HCT116 (cell line): Measurements from ENCODE around the gene DET1.

ENCODE experiments used
- CTCF ChIP-seq, 3 experiments: fragments of 200-600 bp in 1 of 3; sonication (generic) in 1 of 3; IDR thresholded peaks in 2 of 3; conservative IDR thresholded peaks in 1 of 3; 2 replicates each; pipeline ENCODE4 v1.5.1; 2012 to 2017; ENCODE audit warnings: low read depth in 2 of 3, low read length in 2 of 3, antibody characterized with exemption in 1 of 3, borderline replicate concordance in 1 of 3, control low read depth in 1 of 3, mild to moderate bottlenecking in 1 of 3, mixed read lengths in 1 of 3, mixed run types in 1 of 3, moderate library complexity in 1 of 3; ENCODE audit not compliant: insufficient read depth in 1 of 3
- EZH2 ChIP-seq: fragments of 200-600 bp; sonication (generic); IDR thresholded peaks from 2 replicates; pipeline ENCODE4 v1.6.1; 2017; ENCODE audit warnings: antibody characterized with exemption, mixed run types
- FOSL1 ChIP-seq: IDR thresholded peaks from 2 replicates; pipeline ENCODE4 v1.6.1; 2012; ENCODE audit warnings: low read depth
- JUND ChIP-seq: IDR thresholded peaks from 2 replicates; pipeline ENCODE4 v1.6.1; 2012
- MAX ChIP-seq: IDR thresholded peaks from 2 replicates; pipeline ENCODE4 v1.6.1; 2012
- POLR2A ChIP-seq: IDR thresholded peaks from 2 replicates; pipeline ENCODE4 v1.7.0; 2011; ENCODE audit warnings: borderline replicate concordance; ENCODE audit not compliant: insufficient read depth, insufficient read length; ENCODE audit errors: extremely low read depth
- POLR2AphosphoS5 ChIP-seq: IDR thresholded peaks from 2 replicates; pipeline ENCODE4 v1.6.1; 2011; ENCODE audit warnings: mild to moderate bottlenecking, low read depth, low read length, moderate library complexity
- RAD21 ChIP-seq: IDR thresholded peaks from 2 replicates; pipeline ENCODE4 v1.6.1; 2012; ENCODE audit warnings: low read depth, mild to moderate bottlenecking
- SP1 ChIP-seq: IDR thresholded peaks from 2 replicates; pipeline ENCODE4 v1.6.1; 2012; ENCODE audit warnings: low read depth
- YY1 ChIP-seq: IDR thresholded peaks from 2 replicates; pipeline ENCODE4 v1.6.1; 2011; ENCODE audit warnings: low read length, low read depth, moderate library complexity, mild to moderate bottlenecking; ENCODE audit not compliant: insufficient replicate concordance; ENCODE audit errors: extremely low read depth
- ZBTB33 ChIP-seq: IDR thresholded peaks from 2 replicates; pipeline ENCODE4 v1.6.1; 2011; ENCODE audit warnings: mild to moderate bottlenecking, low read length, moderate library complexity; ENCODE audit not compliant: insufficient replicate concordance; ENCODE audit errors: extremely low read depth
- ZFX ChIP-seq: fragments of 450-650 bp; IDR thresholded peaks from 2 replicates; pipeline ENCODE4 v1.6.1; 2017
- ZNF274 ChIP-seq: fragments of 200-500 bp; sonication (Bioruptor generic); IDR thresholded peaks from 2 replicates; pipeline ENCODE4 v1.6.1; 2014; ENCODE audit warnings: mild to moderate bottlenecking, low read depth, low read length, inconsistent platforms

- TF ChIP-seq CTCF (IDR thresholded peaks at IDR 0.05 in 2 of 3, conservative IDR thresholded peaks at IDR 0.05 in 1 of 3; ENCODE audit: borderline replicate concordance in 1 of 3, insufficient read depth in 1 of 3, low read depth in 2 of 3, low read length in 2 of 3): no peak
- no peak for TF ChIP-seq POLR2A
- TF ChIP-seq POLR2AphosphoS5: no peak
- TF ChIP-seq MAX: no peak
- TF ChIP-seq ZNF274: no peak
- no peak for TF ChIP-seq ZBTB33
- no peak for TF ChIP-seq RAD21
- no peak for TF ChIP-seq FOSL1
- TF ChIP-seq ZFX: no peak
- no peak for TF ChIP-seq SP1
- TF ChIP-seq YY1: no peak
- TF ChIP-seq EZH2: no peak
- TF ChIP-seq JUND: no peak
These were observed 27.6 kb downstream of the DET1 start for GRCh38 chr15:88518903-88519302.
